HepG2 (cell line): ENCODE data around the gene SUSD2. TPM values are rescaled to one million over a fixed set of nuclear protein-coding genes. Genes with fewer than 3 reads are reported as not detected.

Experiments
- ARNT2 ChIP-seq: sonication (generic); formaldehyde crosslinking; IDR thresholded peaks from 2 replicates; pipeline ENCODE4 v1.8.0; 2022; ENCODE audit warnings: mild to moderate bottlenecking, low read depth, missing genetic modification reagents, moderate library complexity
- CSRNP2 ChIP-seq: sonication (generic); formaldehyde crosslinking; conservative IDR thresholded peaks from 2 replicates; pipeline ENCODE4 v1.8.0; 2022; ENCODE audit warnings: low read depth, missing genetic modification reagents
- HNF1A ChIP-seq, 2 experiments: sonication (generic) in 1 of 2; formaldehyde crosslinking in 1 of 2; IDR thresholded peaks; 2 replicates each; pipeline versions ENCODE4 v1.4.0 to v1.6.1; 2016 to 2020; ENCODE audit warnings: borderline replicate concordance in 1 of 2, low read depth in 1 of 2, mild to moderate bottlenecking in 1 of 2, missing genetic modification reagents in 1 of 2
- MED13 ChIP-seq: sonication (generic); formaldehyde crosslinking; IDR thresholded peaks from 2 replicates; pipeline ENCODE4 v1.5.0; 2020; ENCODE audit warnings: missing genetic modification reagents
- NR3C1 ChIP-seq: sonication (generic); formaldehyde crosslinking; IDR thresholded peaks from 2 replicates; pipeline ENCODE4 v1.4.0; 2020; ENCODE audit warnings: missing genetic modification reagents
- PHF21A ChIP-seq: sonication (generic); formaldehyde crosslinking; IDR thresholded peaks from 2 replicates; pipeline ENCODE4 v1.5.0; 2020; ENCODE audit warnings: mild to moderate bottlenecking, missing genetic modification reagents
- ZFP41 ChIP-seq: sonication (generic); formaldehyde crosslinking; IDR thresholded peaks from 2 replicates; pipeline ENCODE4 v1.4.0; 2020; ENCODE audit warnings: mild to moderate bottlenecking, missing genetic modification reagents, borderline replicate concordance
- ZNF230 ChIP-seq: sonication (generic); formaldehyde crosslinking; IDR thresholded peaks from 2 replicates; pipeline ENCODE4 v1.4.0; 2020; ENCODE audit warnings: mild to moderate bottlenecking, missing genetic modification reagents
- ZNF263 ChIP-seq: sonication (generic); formaldehyde crosslinking; IDR thresholded peaks from 2 replicates; pipeline ENCODE4 v1.4.0; 2020; ENCODE audit warnings: missing genetic modification reagents
- ZNF335 ChIP-seq: sonication (generic); formaldehyde crosslinking; IDR thresholded peaks from 2 replicates; pipeline ENCODE4 v1.4.0; 2020; ENCODE audit warnings: missing genetic modification reagents
- ZNF350 ChIP-seq: sonication (generic); formaldehyde crosslinking; IDR thresholded peaks from 2 replicates; pipeline ENCODE4 v1.4.0; 2020; ENCODE audit warnings: mild to moderate bottlenecking, low read depth, missing genetic modification reagents, borderline replicate concordance
- ZNF441 ChIP-seq: sonication (generic); formaldehyde crosslinking; IDR thresholded peaks from 2 replicates; pipeline ENCODE4 v1.7.0; 2021; ENCODE audit warnings: missing genetic modification reagents, borderline replicate concordance
- ZNF513 ChIP-seq: sonication (generic); formaldehyde crosslinking; conservative IDR thresholded peaks from 2 replicates; pipeline ENCODE4 v1.5.0; 2020; ENCODE audit warnings: missing genetic modification reagents
- ZNF616 ChIP-seq: sonication (generic); formaldehyde crosslinking; IDR thresholded peaks from 2 replicates; pipeline ENCODE4 v1.5.0; 2020; ENCODE audit warnings: low read depth, mild to moderate bottlenecking, missing genetic modification reagents
- ZNF768 ChIP-seq: sonication (generic); formaldehyde crosslinking; IDR thresholded peaks from 2 replicates; pipeline ENCODE4 v1.4.0; 2020; ENCODE audit warnings: missing genetic modification reagents
- polyA plus RNA-seq, 8 experiments: library from polyadenylated mRNA; depleted of rRNA in 3 of 8; stranded (reverse) in 7 of 8; unstranded in 1 of 8; fragments of >200 nt; fragmentation: Illumina TruSeq in 4 of 8; extraction: Trizol in 4 of 8; gene quantifications; 2 replicates each; pipeline versions ENCODE4 v1.2.1 to v1.2.3, GENCODE V29; 2011 to 2016; ENCODE audit warnings: low read depth in 4 of 8, missing spikeins in 1 of 8, mixed read lengths in 1 of 8; ENCODE audit not compliant: insufficient read depth in 1 of 8
- total RNA-seq, 5 experiments: library from RNA; depleted of rRNA; stranded (reverse); fragments of >200 nt; fragmentation: Illumina TruSeq; extraction: Trizol; gene quantifications; 2 replicates each; pipeline ENCODE4 v1.2.3, GENCODE V29; 2016; ENCODE audit warnings: low read depth in 1 of 5
- TF ChIP-seq, protein P1 (sequence below): sonication (generic); formaldehyde crosslinking; IDR thresholded peaks from 2 replicates; pipeline ENCODE4 v1.4.0; 2020; ENCODE audit warnings: missing genetic modification reagents
- TF ChIP-seq, protein P2 (sequence below): IDR thresholded peaks from 2 replicates; pipeline ENCODE4 v1.6.1; 2018; ENCODE audit warnings: missing genetic modification reagents, mild to moderate bottlenecking, missing compliant biosample characterization

The SUSD2 gene
- total and polyA plus RNA-seq, 2 of the 13 experiments (the other 11 are each of a cell fraction or from before 2014, with no cell fraction given), result 2.1 to 11.0 TPM

DNA sequence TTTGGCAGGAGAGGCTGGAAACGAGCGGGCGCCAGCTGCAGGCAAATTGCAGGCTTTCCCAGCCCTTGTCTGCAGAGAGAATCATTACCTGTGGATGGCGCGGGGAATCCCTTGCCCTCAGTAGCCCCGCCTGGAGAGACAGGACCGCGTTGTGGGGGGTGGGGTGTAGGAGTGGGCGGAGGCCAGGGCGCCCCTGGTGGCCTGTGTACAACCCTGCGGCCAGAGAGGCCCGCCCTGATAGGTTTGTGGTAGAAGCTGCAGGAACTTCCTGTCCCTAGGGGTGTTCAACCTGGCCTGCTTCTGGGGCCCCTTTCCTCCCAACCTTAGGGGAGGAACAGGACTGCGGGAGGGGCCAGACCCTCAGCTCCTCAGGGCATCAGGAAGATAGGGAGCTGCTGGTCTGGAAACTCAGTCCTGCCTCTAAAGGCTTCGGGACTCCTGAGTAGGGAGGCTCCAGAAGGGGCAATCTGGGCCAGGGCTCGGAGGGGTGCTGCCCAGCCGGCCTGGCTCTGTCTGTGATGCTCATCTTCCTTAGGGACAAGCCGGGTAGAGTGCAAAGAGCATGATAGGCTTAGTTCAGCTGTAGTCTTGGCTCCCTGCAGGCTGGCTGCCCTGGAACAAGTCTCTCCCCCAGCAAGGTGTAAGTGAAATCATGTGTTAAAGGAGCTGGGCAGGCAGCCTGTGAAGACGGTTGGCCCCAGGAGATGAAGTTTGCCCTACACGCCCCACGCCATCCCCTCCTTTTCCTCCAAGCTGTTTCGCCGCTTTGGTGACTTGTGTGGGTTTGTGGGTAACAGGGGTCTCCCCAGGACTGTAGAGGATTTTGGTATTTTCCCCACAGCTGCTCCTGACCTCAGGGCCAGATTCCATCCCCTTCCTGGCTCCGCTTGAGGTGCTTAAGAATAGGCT is 24.1 kb upstream of the SUSD2 start (continued):
- TF ChIP-seq CSRNP2 (CRISPR knock-in tag) (no peak), ZNF441 (CRISPR knock-in tag) (no peak), ARNT2 (CRISPR knock-in tag) (no peak; the same call in 1 of the 2 replicates), ZNF335 (CRISPR knock-in tag) (no peak), ZNF230 (CRISPR knock-in tag) (no peak), ZNF768 (CRISPR knock-in tag) (no peak), PHF21A (peak; percentile 83; the same call in 1 of the 2 replicates), ZNF263 (CRISPR knock-in tag) (no peak), ZNF350 (CRISPR knock-in tag) (peak; percentile 55; the same call in 1 of the 2 replicates), ZFP41 (no peak), ZNF616 (CRISPR knock-in tag) (0 out of 2 replicates have a peak, but pooled peaks have one; percentile 29), ZNF513 (CRISPR knock-in tag) (no peak), MED13 (CRISPR knock-in tag) (no peak), HNF1A (IDR thresholded peaks at IDR 0.05; ENCODE audit: low read depth) (0 out of 2 replicates have a peak, but pooled peaks have one; percentile 21), HNF1A (CRISPR knock-in tag; IDR thresholded peaks at IDR 0.05; ENCODE audit: borderline replicate concordance) (no peak), NR3C1 (CRISPR knock-in tag) (no peak)
- TF ChIP-seq, protein P1, sequence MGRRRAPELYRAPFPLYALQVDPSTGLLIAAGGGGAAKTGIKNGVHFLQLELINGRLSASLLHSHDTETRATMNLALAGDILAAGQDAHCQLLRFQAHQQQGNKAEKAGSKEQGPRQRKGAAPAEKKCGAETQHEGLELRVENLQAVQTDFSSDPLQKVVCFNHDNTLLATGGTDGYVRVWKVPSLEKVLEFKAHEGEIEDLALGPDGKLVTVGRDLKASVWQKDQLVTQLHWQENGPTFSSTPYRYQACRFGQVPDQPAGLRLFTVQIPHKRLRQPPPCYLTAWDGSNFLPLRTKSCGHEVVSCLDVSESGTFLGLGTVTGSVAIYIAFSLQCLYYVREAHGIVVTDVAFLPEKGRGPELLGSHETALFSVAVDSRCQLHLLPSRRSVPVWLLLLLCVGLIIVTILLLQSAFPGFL (CRISPR knock-in tag), result no peak
- TF ChIP-seq, protein P2, sequence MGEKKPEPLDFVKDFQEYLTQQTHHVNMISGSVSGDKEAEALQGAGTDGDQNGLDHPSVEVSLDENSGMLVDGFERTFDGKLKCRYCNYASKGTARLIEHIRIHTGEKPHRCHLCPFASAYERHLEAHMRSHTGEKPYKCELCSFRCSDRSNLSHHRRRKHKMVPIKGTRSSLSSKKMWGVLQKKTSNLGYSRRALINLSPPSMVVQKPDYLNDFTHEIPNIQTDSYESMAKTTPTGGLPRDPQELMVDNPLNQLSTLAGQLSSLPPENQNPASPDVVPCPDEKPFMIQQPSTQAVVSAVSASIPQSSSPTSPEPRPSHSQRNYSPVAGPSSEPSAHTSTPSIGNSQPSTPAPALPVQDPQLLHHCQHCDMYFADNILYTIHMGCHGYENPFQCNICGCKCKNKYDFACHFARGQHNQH (CRISPR knock-in tag), result 0 out of 2 replicates have a peak, but pooled peaks have one; percentile 41
